NCI-H2196 (cell line): Measurements from ENCODE around the gene AMER3.

Experiments used
- DNase-seq: peaks from one replicate; lab custom pipeline; 2025; ENCODE audit not compliant: unreplicated experiment; lab: John Stamatoyannopoulos, UW

AMER3 gene

DNA sequence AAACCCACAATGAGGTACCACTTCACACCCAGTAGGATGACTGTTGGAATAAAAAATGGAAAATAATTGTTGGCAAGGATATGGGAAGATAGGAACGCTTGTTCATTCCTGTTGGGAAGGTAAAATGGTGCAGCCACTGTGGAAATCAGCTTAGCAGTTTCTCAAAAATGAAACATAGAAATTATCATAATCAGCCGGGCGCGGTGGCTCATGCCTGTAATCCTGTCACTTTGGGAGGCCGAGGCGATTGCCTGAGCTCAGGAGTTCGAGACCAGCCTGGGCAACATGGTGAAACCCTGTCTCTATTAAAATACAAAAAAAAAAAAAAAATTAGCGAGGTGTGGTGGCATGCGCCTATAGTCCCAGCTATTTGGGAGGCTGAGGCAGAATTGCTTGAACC is 23.4 kb downstream of the AMER3 start:
- DNase-seq, result no peak

DNA sequence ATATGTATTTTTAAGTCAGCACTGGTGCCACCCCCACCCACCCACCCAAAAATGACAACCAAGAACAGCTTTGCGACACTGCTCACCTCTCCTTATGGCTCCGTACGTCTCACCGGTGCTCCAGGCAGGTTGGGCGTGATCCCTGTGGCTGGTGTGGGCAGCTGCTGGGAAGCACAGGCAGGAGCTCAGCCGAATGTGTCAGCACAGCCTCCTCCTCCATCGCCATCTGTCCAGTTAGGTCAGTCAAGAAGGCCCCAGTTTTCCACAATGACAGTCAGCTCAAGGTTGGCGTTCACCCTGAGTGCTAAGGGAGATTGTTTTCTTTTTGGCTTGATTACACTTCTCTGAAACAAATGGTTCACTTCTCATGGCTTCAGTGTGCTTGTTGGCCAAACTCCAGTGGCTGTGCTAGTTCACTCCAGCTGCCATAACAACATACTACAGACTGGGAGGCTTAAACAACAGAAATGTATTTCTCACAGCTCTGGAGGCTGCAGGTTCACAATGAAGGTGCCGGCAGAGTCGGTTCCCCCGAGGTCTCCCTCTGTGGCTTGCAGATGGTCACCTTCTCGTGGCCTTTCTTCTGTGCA is 30.2 kb downstream of the AMER3 start:
- no peak for DNase-seq

DNA sequence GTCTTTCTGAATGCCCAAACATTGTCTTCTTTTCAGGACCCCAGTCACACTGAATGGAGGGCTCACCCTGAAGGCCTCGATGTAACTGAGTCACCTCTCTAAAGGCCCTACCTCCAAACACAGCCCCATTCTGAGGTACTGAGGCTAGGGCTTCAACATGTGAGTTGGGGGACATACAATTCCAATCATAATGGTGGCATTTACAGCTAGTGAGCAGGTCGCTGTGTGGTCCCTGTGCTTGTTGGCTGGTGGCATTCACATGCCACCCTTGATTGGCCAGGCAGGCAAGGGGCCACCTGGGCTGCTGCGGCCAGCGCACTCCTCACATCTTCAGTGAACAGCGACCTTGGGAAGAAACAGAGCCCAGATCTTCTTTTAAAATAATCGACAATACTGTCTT is 30.7 kb downstream of the AMER3 start:
- DNase-seq, result no peak

DNA sequence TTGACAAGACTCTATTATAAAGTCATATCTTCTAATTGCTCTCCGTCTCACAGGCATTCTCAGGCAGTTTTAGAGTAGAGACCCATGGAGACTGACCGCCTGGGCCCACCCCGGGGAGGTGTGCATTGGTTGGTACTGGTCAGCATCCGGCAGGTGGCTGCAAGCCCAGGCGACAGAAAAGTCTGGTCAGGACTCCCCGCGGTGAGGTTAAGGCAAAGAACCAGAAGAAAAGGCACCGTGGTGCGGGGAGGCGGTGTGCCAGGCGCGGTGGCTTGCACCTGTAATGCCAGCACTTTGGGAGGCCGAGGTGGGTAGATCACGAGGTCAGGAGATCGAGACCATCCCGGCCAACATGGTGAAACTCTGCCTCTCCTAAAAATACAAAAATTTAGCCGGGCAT is 32.5 kb downstream of the AMER3 start:
- DNase-seq, result no peak

DNA sequence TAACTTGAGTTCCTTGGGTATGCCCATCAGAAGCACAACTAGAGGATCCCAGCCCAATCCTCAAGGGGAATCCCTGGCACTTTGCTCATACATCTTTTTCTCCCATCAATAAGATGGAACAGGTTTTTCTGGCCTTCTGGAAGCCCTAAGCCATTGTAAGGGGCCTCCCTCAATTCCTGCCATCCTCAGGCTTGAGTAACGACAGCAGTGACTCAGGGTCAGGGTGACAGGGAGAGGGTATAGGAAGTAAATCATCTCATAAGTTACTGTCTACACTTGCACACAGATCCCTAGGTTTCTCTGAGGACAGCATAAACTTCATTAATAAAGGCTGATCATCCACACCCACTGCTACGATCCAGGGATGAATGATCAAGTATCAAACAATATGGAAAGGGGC is 35.0 kb downstream of the AMER3 start:
- DNase-seq, result no peak

DNA sequence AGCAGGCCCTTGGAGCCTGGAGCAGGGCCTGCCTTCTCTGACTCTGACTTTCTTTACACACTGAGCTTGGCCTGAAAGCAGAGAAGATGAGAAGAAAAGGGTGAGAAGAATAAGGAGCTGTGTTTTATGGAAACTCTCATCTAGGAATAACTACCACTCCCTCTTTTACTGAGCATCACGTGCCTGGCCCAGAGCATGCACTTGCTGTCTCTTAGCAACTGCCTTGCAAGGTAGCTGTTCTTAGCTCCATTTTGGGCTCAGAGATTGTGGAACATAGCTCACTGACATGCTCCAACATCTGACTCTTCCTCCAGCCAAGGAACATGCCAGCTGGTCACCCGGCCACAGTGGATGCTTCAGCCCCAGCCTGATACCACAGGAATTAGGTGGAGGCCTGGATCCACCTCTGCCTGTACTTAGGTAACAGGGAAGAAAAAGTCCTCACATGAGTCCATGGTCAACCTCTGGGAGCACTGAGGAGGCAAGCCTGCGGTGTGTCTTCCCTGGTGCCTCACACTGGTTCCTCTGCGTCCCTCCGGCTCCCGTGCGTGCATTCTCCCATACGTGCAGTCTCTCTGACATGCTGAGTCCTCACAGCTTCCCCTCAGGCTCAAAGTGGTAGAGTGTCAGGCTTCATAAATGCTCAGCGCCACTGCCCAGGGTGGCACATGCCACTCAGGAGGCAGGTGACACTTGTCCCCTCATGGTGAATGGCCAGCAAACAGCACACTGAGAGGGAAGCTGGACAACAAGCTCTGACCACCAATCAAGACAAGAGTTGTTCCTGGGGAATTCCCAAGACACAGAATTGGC is 35.7 kb downstream of the AMER3 start:
- no peak for DNase-seq

DNA sequence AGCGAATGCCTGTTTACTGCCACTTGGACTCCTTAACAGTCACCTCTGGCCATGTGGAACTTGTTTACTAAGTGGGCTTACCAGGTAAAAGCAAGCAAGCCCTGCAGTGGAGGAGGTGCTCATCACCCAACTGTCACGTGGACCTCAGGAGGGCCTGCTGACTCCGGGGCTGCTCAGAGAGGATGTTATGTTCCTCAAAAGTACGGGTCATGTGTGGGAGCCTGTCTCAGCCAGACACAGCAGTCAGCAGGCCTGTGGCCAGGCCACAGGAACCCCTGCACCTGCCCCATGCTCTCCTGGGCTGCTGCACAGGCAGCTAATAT is 36.2 kb downstream of the AMER3 start:
- peak; percentile 21 for DNase-seq

DNA sequence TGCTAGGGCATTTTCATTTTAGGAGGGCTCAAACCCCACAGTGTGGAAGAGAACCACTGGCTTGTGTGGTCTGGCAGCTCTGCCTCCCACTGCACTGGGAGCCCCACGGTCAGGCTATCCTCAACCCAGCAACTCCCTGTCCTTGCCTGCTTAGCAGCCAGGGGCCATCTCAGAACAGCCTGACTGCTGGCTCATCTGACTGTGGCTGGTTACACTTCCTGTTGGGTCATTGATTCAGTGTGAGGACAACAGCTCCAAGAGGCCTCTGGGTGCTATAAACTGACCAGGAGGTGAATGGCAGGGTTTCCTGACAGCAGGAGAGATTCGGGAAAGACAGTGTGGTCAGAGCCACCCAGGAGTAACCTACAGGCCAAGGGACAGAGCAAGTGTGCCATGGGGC is 40.1 kb downstream of the AMER3 start:
- no peak for DNase-seq

DNA sequence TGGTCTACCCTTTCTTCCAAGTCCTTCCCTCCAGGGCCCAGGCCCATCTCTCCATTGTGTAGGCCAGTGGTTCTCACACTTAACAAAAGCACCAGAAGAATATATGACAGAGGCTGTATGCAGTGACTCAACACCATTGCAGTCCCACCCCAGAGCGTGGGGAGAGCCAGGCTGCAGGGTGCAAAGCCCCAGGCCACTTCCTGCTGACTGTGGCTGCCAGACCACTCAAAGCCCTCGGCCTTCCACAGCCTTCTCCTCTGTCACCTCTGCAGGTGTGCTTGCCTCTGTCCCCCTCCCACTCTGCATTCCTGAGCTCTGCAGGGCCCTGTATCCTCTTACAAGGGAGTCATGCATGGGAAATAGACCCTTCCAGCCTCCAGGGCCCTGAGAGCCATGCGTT is 41.0 kb downstream of the AMER3 start:
- no peak for DNase-seq

DNA sequence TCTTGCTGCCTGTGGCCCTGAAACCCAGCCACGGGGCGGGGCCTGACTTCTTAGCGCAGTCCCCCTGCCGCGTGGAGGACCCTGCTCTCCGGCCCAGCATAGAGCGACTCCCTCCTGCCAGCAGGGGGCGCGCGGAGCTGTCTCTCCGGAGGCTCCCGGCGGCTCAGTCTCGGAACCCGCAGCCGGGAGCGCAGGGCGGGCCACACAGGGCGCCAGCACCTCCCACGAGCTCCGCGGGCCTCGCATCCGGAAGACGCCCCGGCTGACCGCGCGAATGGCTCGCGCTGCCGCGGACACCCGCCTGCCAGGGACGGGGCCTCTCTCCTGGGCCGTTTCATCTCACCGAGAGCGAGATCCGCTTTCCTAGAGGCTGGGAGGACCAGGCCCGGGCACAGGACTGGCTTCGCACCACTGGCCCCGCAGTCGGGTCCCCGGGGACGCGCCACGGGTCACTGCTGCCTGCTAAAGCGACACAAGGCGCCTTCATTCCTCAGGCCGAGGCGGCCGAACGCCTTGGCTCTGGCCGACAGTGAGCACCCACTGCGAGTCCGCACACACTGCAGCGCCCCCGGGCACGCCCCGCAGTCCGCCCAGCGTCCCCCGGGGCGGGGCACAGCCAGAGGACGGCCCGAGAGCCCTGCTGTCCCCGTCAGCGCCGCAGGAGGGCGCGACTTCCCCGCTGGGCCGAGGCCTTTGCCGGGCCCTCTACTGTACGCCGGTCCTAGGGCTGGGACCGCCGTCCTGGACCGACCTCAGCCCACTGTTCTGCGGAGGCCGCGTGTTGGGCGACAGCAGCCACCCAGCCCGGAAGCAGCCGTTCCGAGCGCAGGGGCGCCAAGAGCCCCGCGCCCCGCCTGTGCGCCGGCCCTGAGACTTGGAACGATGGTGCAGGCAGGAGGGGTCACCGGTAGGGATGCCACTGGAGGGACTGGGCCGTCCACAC is 42.4 kb downstream of the AMER3 start:
- DNase-seq, result peak; percentile 90

DNA sequence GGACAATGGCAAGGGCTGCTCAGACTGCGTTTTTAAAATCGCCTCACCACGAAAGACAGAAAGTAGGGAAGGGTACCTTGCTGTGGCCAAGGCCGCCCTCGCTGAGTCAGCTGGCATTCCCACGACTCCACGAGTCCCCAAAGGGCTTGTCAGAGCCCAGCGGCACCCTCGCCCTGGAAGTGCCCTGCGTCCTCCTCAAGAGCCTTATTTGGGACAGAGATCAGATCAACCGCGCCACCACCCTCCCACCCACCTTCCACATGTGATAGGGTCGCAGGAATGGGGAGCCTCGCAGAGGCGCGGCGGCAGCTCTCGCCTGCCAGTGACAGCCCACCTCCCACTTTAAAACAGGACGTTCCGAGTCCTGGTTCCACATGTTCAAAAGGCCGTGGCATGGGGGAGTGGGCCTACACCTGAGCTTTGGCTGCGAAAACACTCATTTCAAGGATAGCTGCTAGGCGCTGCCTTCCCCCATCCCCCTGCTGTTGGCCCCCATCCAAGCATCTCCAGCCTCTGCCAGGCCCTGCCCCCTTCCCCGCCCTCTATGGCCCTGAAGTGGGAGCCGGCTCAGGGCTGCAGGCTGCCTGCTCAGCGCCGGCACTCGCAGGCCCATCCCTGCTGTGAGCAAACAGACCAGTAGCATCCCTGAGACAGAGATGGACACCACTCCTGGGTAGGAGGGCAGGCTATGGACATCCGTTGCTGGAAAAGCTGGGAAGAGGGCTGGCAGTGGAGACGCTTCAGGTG is 43.3 kb downstream of the AMER3 start:
- peak; percentile 39 for DNase-seq

DNA sequence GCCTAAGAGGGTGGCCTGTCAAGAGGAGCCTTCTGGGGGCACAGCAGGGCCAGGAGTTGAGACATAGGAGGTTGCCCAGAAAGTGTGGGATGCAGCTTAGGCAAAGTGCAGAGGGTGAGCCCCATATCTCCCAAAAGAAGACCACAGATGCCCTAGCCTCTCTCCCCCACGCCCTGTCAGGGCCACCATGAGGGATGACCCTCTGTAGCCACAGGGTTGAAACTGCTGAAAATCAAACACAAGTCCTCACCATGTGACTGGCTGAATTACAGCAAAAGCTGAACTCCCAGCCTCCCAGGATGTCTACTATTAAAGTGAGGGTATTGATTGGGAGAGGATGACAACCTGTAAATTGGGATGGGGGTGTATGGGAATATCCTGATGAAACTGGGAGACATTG is 44.0 kb downstream of the AMER3 start:
- no peak for DNase-seq

DNA sequence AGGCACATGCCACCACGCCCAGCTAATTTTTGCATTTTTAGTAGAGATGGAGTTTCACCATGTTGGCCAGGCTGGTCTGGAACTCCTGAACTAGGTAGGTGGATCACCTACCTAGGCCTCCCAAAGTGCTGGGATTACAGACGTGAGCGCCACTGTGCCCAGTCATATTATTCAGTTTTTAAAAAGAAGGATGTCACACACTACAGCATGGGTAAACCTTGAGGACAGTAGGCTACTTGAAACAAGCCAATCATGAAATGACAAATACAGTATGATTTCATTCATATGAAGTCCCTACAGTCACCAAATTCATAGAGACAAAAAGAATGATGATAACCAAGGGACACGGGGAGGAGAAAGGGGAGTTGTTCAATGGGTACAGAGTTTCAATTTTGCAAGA is 50.3 kb downstream of the AMER3 start:
- no peak for DNase-seq

DNA sequence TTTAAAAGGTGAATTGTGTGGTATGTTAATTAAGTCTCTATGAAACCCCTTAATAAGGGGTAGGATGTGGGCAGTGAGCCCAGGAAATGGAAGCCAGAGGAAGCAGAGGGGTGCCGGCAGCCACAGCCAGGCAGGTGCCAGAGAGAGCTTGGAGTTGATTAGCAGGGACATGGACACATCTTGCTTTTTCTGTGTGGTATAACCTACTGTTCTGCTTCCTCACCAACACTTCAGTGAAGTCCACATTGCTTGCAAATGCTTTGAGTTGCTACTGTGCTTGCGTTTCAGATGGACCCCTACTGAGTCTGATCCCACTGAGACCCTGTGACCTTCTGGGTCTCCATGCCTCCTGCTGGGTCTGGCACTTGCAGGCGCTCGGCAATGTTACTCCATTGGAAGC is 51.0 kb downstream of the AMER3 start:
- DNase-seq, result no peak

DNA sequence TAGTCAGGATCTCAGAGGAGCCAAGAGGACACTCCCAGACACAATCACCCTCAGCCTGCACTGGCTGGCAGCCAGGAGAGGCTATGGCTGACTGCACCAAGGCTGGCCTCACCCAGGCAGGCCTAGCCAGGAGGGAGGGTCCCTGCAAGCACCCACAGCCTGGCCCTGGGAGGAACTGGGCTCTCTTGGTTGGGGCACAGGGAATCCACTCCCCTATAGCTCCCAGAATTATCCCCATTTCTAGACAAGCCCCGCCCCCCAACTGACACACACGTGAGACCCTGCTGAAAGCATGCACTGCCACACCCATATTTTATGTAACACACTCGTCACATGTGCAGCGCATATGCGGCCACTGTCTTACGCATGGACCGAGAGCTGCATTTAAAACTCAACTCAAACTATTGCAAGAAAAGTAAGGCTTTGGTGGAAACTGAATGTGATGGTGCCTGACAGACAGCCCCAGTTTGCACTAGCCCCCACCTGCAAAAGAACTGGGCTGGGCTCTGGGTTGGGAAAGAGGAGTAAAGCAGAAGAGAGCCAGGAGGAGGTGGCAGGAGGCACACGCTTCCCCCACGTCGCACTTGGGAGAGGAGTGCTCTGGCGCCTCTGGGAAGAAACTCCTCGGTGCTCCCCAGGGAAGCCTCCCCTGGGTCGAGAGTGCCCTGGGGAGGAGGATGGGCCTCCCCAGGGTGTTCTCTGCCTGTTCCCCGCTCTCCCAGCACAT is 52.5 kb downstream of the AMER3 start:
- peak; percentile 24 for DNase-seq

DNA sequence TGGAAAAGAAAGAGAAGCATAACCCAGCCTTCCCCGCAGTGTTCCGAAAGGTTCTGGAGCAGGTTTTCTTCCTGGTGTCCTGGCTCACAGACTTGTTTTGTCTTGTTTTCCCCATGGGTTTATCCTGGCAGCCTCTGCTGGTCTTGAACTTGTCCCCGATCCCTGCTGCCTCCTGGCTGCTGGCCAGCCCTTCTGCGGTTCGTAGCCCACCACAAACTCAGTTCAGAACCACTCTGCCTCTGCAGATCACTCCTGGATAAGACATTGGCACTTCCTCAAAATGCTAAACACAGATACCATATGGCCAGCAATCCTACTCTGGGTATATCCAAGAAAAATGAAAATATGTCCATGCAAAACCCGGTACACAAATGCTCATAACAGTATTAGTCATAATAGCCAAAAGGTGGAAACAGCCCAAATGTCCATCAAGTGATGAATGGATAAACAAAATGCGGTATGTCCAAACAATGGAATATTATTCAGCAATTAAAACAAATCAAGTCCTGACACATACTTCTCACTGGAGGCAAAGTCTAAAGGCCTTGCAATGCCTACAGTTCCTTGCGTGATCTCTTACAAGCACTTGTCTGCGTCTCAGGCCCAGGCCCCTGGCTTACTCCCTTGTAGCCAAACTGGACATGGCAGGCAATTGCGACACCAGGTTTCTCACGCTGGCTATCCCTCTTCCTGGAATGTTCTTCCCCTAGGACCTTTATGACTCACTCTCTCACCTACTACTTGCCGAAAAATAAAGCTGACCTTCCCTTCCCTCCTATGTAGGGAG is 53.3 kb downstream of the AMER3 start:
- DNase-seq, result no peak

DNA sequence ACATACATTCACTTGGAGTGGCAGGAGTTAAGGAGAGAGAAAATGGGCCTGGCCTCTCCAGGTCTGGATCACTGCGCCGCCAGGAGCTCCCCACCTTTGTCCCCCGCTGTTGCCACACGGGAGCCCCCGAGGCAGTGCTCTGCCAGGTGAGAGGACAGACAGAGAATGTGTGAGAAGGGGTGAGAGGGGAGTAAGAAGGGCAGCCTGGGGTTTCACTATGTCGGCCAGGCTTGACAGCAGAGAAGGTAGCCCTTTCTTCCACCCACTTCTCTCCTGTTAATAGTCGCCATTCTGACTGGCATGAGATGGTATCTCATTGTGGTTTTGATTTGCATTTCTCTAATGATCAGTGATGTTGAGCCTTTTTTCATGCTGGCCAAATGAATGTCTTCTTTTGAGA is 55.1 kb downstream of the AMER3 start:
- DNase-seq, result no peak

DNA sequence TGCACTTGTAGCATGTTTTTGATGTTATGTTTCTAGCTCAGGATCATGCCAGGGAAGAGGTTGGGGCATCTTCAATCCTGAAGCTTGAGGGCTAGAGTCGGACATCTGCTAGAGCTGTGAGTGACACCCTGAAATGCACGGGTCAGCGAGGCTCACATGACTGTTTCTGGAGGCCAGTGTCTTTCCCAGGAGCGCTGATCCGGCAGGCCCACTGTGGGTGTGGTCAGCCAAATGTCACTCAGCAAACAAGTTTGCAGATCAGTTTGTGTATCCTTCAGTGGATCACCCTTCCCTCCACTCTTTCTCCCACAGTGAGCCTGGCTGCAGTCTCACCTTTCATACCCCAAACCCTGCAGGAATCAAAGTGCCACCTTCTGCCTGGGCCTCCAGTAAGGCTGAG is 58.4 kb downstream of the AMER3 start:
- no peak for DNase-seq

DNA sequence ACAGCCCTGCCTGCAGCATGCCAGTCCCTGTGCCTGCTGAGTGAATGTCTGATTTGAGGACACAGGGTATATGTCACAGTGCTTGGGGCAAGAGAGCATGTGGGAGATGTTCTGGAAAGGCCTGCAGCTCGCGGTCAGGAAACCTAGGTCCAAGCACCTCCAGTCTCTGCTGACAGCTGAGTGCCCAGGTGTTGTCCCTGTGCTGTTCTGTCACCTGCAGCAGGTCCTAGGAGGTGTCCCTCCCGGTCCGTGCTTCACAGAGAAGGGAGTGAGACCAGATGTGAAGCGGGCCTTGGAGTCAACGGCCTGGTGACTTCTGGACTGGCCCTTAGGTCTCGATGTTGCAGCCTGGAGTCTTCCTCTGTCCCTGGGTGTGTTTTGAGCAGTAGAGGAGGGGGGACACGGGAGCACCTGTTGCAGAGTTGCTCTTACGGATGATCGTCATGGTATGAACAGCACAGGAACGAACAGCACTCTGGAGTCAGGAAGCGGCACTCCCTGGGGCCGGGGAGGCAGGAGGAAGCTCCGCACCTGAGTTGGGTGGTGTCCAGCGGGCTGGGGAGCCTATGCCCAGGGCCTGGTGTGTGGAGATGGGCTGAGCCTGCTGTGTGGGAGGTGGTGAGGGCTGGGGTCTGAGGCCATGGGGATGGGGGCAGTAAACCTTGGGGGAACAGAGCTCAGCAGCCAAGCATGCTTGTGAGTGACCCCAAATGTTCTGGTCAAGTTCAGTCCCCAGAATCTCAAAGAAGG is 59.8 kb downstream of the AMER3 start:
- no peak for DNase-seq
